ENCODE data around the gene COL23A1. TPM values are rescaled to one million over a fixed set of nuclear protein-coding genes. Genes with fewer than 3 reads are reported as not detected.

COL23A1 gene
- total RNA-seq, 1 experiment from 2014 or later: 15.0 TPM

GRCh38 chr5:178392931-178393394 is 197.2 kb downstream of the COL23A1 start (continued):
- TF ChIP-seq ATF1 (CRISPR knock-in tag; IDR thresholded peaks at IDR 0.05): no peak

GRCh38 chr5:178392386-178392785 is 197.8 kb downstream of the COL23A1 start:
- ATAC-seq (no peak), DNase-seq (ENCODE audit: low spot score) (no peak)
- TF ChIP-seq NFATC4 (CRISPR knock-in tag; IDR thresholded peaks at IDR 0.05) (no peak), STAT6 (CRISPR knock-in tag; conservative IDR thresholded peaks at IDR 0.05; ENCODE audit: low read depth) (no peak), JAZF1 (CRISPR knock-in tag; IDR thresholded peaks at IDR 0.05) (no peak), ZNF532 (CRISPR knock-in tag; IDR thresholded peaks at IDR 0.05; ENCODE audit: borderline replicate concordance) (no peak), PRDM15 (CRISPR knock-in tag; IDR thresholded peaks at IDR 0.05) (no peak), USF2 (CRISPR knock-in tag; IDR thresholded peaks at IDR 0.05) (no peak), ZNF138 (CRISPR knock-in tag; conservative IDR thresholded peaks at IDR 0.05) (no peak), ATF3 (CRISPR knock-in tag; conservative IDR thresholded peaks at IDR 0.05) (no peak)
- Mint-ChIP-seq H3K9me3 (no peaks in the 10 kb centered on the region), H3K27ac (0 out of 2 replicates have a peak overlapping the region, but pooled peaks have one; percentile 5), H3K27me3 (ENCODE audit: low read depth) (no peaks in the 10 kb centered on the region), H3K4me3 (no peak overlapping the region), H3K4me1 (peaks cover 29% of the 10 kb centered on the region), H3K36me3 (no peaks in the 10 kb centered on the region)
- POLR2A ChIA-PET: no interaction called here
- CTCF ChIA-PET: no interaction called here

- Mint-ChIP-seq H3K9me3 (no peaks in the 10 kb centered on the region), H3K27me3 (ENCODE audit: low read depth) (no peaks in the 10 kb centered on the region), H3K4me1 (peaks cover 30% of the 10 kb centered on the region), H3K4me3 (no peak overlapping the region), H3K36me3 (no peaks in the 10 kb centered on the region), H3K27ac (no peak overlapping the region)
- no peak for ATAC-seq
- DNase-seq (ENCODE audit: low spot score): peak; percentile 1
- CTCF ChIA-PET: no interaction called here
- POLR2A ChIA-PET: no interaction called here
- no peak for TF ChIP-seq ZNF416 (CRISPR knock-in tag; IDR thresholded peaks at IDR 0.05)
- TF ChIP-seq CDX4 (CRISPR knock-in tag; IDR thresholded peaks at IDR 0.05; ENCODE audit: borderline replicate concordance): no peak
- TF ChIP-seq CREM (CRISPR knock-in tag; IDR thresholded peaks at IDR 0.05): no peak
- no peak for TF ChIP-seq NFATC4 (CRISPR knock-in tag; IDR thresholded peaks at IDR 0.05)
- TF ChIP-seq E2F5 (CRISPR knock-in tag; IDR thresholded peaks at IDR 0.05): no peak
- no peak for TF ChIP-seq ATF6 (CRISPR knock-in tag; IDR thresholded peaks at IDR 0.05)
- no peak for TF ChIP-seq ZBTB43 (CRISPR knock-in tag; IDR thresholded peaks at IDR 0.05)
- TF ChIP-seq OVOL2 (CRISPR knock-in tag; IDR thresholded peaks at IDR 0.05; ENCODE audit: borderline replicate concordance): no peak
These were observed 198.7 kb downstream of the COL23A1 start for GRCh38 chr5:178391480-178391879.
